Kidney tubule cell (primary cell): ENCODE data around the gene MAPK4.
"Not testable (repeated sequence)": the region's sequence is repeated elsewhere in the genome, so short reads cannot be mapped to it uniquely, and the experiment has no call there.

ENCODE experiments used
- DNase-seq: peaks from one replicate; pipeline ENCODE4 v3.0.0-alpha.2; 2018; ENCODE audit warnings: low spot score

Gene MAPK4

GRCh38 chr18:50753311-50753710, 193.4 kb downstream of the MAPK4 start:
- no peak for DNase-seq

- no peak for DNase-seq
Measured at GRCh38 chr18:50754297-50754696, 194.4 kb downstream of the MAPK4 start.

GRCh38 chr18:50757358-50757757, 197.5 kb downstream of the MAPK4 start:
- no peak for DNase-seq

- no peak for DNase-seq
Measured at GRCh38 chr18:50769463-50769862, 209.6 kb downstream of the MAPK4 start.

GRCh38 chr18:50775207-50775606, 215.3 kb downstream of the MAPK4 start:
- DNase-seq, result no peak

- no peak for DNase-seq
Measured at GRCh38 chr18:50775726-50776125, 215.8 kb downstream of the MAPK4 start.

- no peak for DNase-seq
Measured at GRCh38 chr18:50776383-50776782, 216.5 kb downstream of the MAPK4 start.

- not testable (repeated sequence) for DNase-seq
Measured at GRCh38 chr18:50779021-50779420, 219.1 kb downstream of the MAPK4 start.
